DOHH2 (cell line): ENCODE data around the gene CUBN.

Source experiments
- EZH2phosphoT487 ChIP-seq: fragments of 200-600 bp; sonication (generic); IDR thresholded peaks from 2 replicates; pipeline ENCODE4 v1.6.1; 2017; ENCODE audit warnings: borderline replicate concordance, mild to moderate bottlenecking, antibody characterized with exemption, low read length, moderate library complexity, mixed read lengths
- TF ChIP-seq, protein P1 (sequence below): fragments of 200-600 bp; sonication (generic); IDR thresholded peaks from one replicate; pipeline ENCODE4 v1.5.1; 2014; ENCODE audit warnings: antibody characterized with exemption, mild to moderate bottlenecking, low read depth, low read length; ENCODE audit not compliant: poor library complexity, severe bottlenecking

DNA sequence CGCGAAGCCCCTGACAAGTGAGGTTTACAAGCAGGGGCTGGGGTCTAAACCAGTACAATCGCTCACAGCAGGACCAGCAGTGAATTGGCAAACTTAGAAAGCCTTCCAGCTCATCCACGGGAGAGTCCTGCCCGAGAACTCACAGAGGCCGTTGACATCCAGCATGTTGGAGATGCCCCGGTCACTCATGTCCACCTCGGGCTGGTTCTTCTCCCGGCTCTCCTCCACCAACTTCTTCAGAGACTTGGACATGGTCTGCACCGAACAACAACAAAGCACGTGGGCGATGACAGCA, 312.8 kb downstream of the CUBN start:
- TF ChIP-seq, protein P1, sequence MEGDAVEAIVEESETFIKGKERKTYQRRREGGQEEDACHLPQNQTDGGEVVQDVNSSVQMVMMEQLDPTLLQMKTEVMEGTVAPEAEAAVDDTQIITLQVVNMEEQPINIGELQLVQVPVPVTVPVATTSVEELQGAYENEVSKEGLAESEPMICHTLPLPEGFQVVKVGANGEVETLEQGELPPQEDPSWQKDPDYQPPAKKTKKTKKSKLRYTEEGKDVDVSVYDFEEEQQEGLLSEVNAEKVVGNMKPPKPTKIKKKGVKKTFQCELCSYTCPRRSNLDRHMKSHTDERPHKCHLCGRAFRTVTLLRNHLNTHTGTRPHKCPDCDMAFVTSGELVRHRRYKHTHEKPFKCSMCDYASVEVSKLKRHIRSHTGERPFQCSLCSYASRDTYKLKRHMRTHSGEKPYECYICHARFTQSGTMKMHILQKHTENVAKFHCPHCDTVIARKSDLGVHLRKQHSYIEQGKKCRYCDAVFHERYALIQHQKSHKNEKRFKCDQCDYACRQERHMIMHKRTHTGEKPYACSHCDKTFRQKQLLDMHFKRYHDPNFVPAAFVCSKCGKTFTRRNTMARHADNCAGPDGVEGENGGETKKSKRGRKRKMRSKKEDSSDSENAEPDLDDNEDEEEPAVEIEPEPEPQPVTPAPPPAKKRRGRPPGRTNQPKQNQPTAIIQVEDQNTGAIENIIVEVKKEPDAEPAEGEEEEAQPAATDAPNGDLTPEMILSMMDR = no peak
- TF ChIP-seq EZH2phosphoT487 = no peak
